Epithelial cell of proximal tubule (primary cell): ENCODE measurements around the gene TMEM259. TPM values are rescaled to one million over a fixed set of nuclear protein-coding genes. Genes with fewer than 3 reads are reported as not detected.

Source experiments
- DNase-seq: peaks from one replicate; pipeline ENCODE4 v3.0.0-alpha.2; 2011; ENCODE audit warnings: low read depth
- H3K4me3 ChIP-seq: 2 replicates; pipeline ENCODE4 v1.5.1; 2011; ENCODE audit warnings: low read depth, mild to moderate bottlenecking, low read length
- CTCF ChIP-seq: conservative IDR thresholded peaks from 2 replicates; pipeline ENCODE4 v1.5.1; 2012; ENCODE audit warnings: low read depth, mild to moderate bottlenecking, low read length
- total RNA-seq: library from RNA; depleted of rRNA; stranded (reverse); fragments of >200 nt; gene quantifications from 2 replicates; pipeline ENCODE4 v1.2.3, GENCODE V29; 2015

TMEM259 gene
- total RNA-seq, 1 donor from 2014 or later = 193 TPM

GRCh38 chr19:986083-986482, 34.8 kb downstream of the TMEM259 start:
- H3K4me3 ChIP-seq = no peak overlapping the region
- no peak for TF ChIP-seq CTCF
- DNase-seq = no peak

GRCh38 chr19:984165-984967, 36.6 kb downstream of the TMEM259 start, which contains the start of gene WDR18:
Gene WDR18 (plus strand): TSS chr19:984345. CDS start chr19:984354, 9 bp downstream.
- peak within 1 kb of the TSS; percentile 95 for H3K4me3 ChIP-seq
- TF ChIP-seq CTCF = no peak
- no peak for DNase-seq

GRCh38 chr19:982567-983170, 38.3 kb downstream of the TMEM259 start:
- H3K4me3 ChIP-seq = peak overlapping the region; percentile 45
- no peak for DNase-seq
- TF ChIP-seq CTCF = peak; percentile 64

GRCh38 chr19:980133-980998, 40.6 kb downstream of the TMEM259 start:
- TF ChIP-seq CTCF = no peak
- DNase-seq = no peak
- no peak overlapping the region for H3K4me3 ChIP-seq

- TF ChIP-seq CTCF = no peak
- no peak overlapping the region for H3K4me3 ChIP-seq
- no peak for DNase-seq
Observed at GRCh38 chr19:979318-979741, 41.6 kb downstream of the TMEM259 start.

- TF ChIP-seq CTCF = no peak
- H3K4me3 ChIP-seq = no peak overlapping the region
- DNase-seq = no peak
Observed at GRCh38 chr19:977058-977464, 43.9 kb downstream of the TMEM259 start.
